ENCODE results near the gene SAMD4A. TPM values are rescaled to one million over a fixed set of nuclear protein-coding genes. Genes with fewer than 3 reads are reported as not detected.

Gene SAMD4A
- total and polyA plus RNA-seq, 2 of the 4 experiments (the other 2 are of a cell fraction) = 22.9 to 38.2 TPM

DNA sequence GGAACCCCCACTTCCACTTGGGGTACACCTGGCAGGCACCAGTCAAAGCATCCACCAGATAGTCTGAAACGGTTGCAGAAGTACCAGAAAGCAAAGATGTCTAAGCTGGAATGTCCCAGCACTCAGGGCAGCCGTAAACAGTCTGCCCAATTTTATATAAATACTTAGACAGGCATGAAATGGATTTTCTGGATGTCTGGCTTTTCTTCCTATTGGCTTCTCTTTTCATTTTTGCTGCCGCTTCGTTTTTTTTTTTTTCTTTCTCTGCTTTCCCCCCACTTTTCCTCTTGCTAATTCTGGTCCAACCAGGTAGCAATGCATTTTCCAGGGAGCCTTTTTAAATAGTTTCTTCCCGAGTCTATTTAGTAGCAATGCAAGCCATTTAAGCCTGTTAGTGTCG is 168.0 kb downstream of the SAMD4A start:
- Histone ChIP-seq H3K4me3 (ENCODE audit: insufficient read depth, low read depth, low read length) (no peak overlapping the region), H4K91ac (ENCODE audit: insufficient read depth, low read depth, low read length) (no peak overlapping the region), H3K9me3 (ENCODE audit: control insufficient read depth, insufficient read depth, low read length) (no peaks in the 10 kb centered on the region), H2AK5ac (ENCODE audit: low read depth, low read length) (no peak overlapping the region), H4K8ac (ENCODE audit: low read depth in 2 of 2, low read length in 2 of 2) (no peak overlapping the region), H3K9me1 (ENCODE audit: insufficient read depth, low read length) (peaks cover 35% of the 10 kb centered on the region), H3K36me3 (ENCODE audit: control insufficient read depth, insufficient read depth, low read length) (peaks cover 13% of the 10 kb centered on the region), H3K79me1 (ENCODE audit: low read depth in 1 of 2, low read length in 2 of 2) (peaks cover 61 to 87% of the 10 kb centered on the region in 2 experiments), H3K4ac (ENCODE audit: low read depth, low read length) (no peak overlapping the region), H3K18ac (ENCODE audit: low read depth, low read length) (no peak overlapping the region), H2BK20ac (ENCODE audit: low read depth, low read length) (no peak overlapping the region), H3K27me3 (ENCODE audit: control insufficient read depth, insufficient read depth, low read length) (no peaks in the 10 kb centered on the region), H3K14ac (replicated peaks; ENCODE audit: low read depth, low read length) (no peak overlapping the region), H2AK9ac (replicated peaks; ENCODE audit: low read depth, low read length, poor library complexity) (no peak overlapping the region), H2AFZ (replicated peaks; ENCODE audit: low read length, poor library complexity) (no peak overlapping the region), H2BK5ac (ENCODE audit: low read depth, low read length, poor library complexity, severe bottlenecking) (no peak overlapping the region), H3K56ac (ENCODE audit: extremely low read depth, insufficient read depth, low read length) (no peak overlapping the region), H3K27ac (ENCODE audit: insufficient read depth, low read length) (no peak overlapping the region), H4K20me1 (ENCODE audit: insufficient read depth, low read length) (peaks cover 57% of the 10 kb centered on the region), H4K5ac (ENCODE audit: low read depth, low read length) (no peak overlapping the region), H3K4me2 (ENCODE audit: low read depth, low read length) (no peak overlapping the region), H2BK15ac (ENCODE audit: low read depth, low read length) (no peak overlapping the region), H3K23ac (ENCODE audit: low read depth, low read length) (no peak overlapping the region), H3K4me1 (ENCODE audit: control insufficient read depth, insufficient read depth, low read length) (peaks cover 18% of the 10 kb centered on the region), H3K9ac (ENCODE audit: low read depth, low read length) (no peak overlapping the region), H2BK120ac (ENCODE audit: low read depth, low read length) (no peak overlapping the region)
- 93% methylated on average over 3 of the region's 6 CpGs; no CpG with 5 or more reads in 1 of the 2 experiments for WGBS, 2 experiments (ENCODE audit: extremely low coverage in 2 of 2, insufficient read length in 1 of 2)
- dilution Hi-C loops (cut with HindIII; ENCODE audit: low sequenced_read_pairs, unreplicated experiment) = no loop called here
- BruUV-seq (replicated peaks) = no TSS peak
- in situ Hi-C loops (cut with MboI; ENCODE audit: low sequenced_read_pairs) = no loop called here
- CTCF ChIA-PET = no interaction called here
- intact Hi-C loops (cut with micrococcal nuclease) = no loop called here
- TF ChIP-seq NFE2L2 (IDR thresholded peaks at IDR 0.05; ENCODE audit: low read depth, low read length) = no peak
- no peak for TF ChIP-seq MAFK (IDR thresholded peaks at IDR 0.05; ENCODE audit: low read depth, low read length)
- TF ChIP-seq RAD21 (IDR thresholded peaks at IDR 0.05; ENCODE audit: low read length) = no peak
- TF ChIP-seq, protein P1, sequence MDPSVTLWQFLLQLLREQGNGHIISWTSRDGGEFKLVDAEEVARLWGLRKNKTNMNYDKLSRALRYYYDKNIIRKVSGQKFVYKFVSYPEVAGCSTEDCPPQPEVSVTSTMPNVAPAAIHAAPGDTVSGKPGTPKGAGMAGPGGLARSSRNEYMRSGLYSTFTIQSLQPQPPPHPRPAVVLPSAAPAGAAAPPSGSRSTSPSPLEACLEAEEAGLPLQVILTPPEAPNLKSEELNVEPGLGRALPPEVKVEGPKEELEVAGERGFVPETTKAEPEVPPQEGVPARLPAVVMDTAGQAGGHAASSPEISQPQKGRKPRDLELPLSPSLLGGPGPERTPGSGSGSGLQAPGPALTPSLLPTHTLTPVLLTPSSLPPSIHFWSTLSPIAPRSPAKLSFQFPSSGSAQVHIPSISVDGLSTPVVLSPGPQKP (IDR thresholded peaks at IDR 0.05; ENCODE audit: borderline replicate concordance, low read depth, low read length) = no peak
- no peak for TF ChIP-seq SMC3 (IDR thresholded peaks at IDR 0.05; ENCODE audit: low read depth, low read length)
- TF ChIP-seq MAZ (IDR thresholded peaks at IDR 0.05; ENCODE audit: borderline replicate concordance, low read depth, low read length) = no peak
- no peak for TF ChIP-seq FOS (IDR thresholded peaks at IDR 0.05; ENCODE audit: low read depth, low read length)
- ATAC-seq (ENCODE audit: low read depth) (no peak), DNase-seq (no peak)
- POLR2A ChIA-PET (ENCODE audit: unreplicated experiment) = no interaction called here
